Lower lobe of right lung (tissue), 2 donors: ENCODE measurements around the gene SHOC2. TPM values are rescaled to one million over a fixed set of nuclear protein-coding genes. Genes with fewer than 3 reads are reported as not detected.
"Not testable (repeated sequence)": the region's sequence is repeated elsewhere in the genome, so short reads cannot be mapped to it uniquely, and the experiment has no call there.

ENCODE experiments used
- ATAC-seq, 2 donors: fragments of 200-7000 bp; cut with Tn5 transposase; one replicate each; pipeline ENCODE4 v1.9.1; 2020 to 2022; ENCODE audit warnings: mild to moderate bottlenecking in 2 of 2, moderate library complexity in 2 of 2
- DNase-seq: peaks from one replicate; pipeline ENCODE4 v3.0.0-alpha.2; 2020
- H3K27ac ChIP-seq: fragments of 200-600 bp; one replicate; pipeline ENCODE4 v1.8.0; 2022
- H3K27me3 ChIP-seq: fragments of 200-600 bp; one replicate; pipeline ENCODE4 v1.8.0; 2022; ENCODE audit warnings: low read depth
- H3K36me3 ChIP-seq: fragments of 200-600 bp; one replicate; pipeline ENCODE4 v1.8.0; 2022; ENCODE audit warnings: mild to moderate bottlenecking
- H3K4me1 ChIP-seq: fragments of 200-600 bp; one replicate; pipeline ENCODE4 v1.8.0; 2022
- H3K4me3 ChIP-seq: fragments of 200-600 bp; one replicate; pipeline ENCODE4 v1.8.0; 2022; ENCODE audit warnings: mild to moderate bottlenecking
- H3K9me3 ChIP-seq: fragments of 200-600 bp; one replicate; pipeline ENCODE4 v1.8.0; 2022
- intact Hi-C: fragments of 100-400 bp; cut with DNase I; formaldehyde crosslinking; loops from one replicate; pipeline ENCODE4 v1.11.0; 2022
- total RNA-seq: library from RNA; stranded (reverse); fragmentation: NEBNext Ultra II Directional; extraction: Animal tissue kit (Norgen Biotek cat#: 25700); gene quantifications from one replicate; pipeline ENCODE4 v1.2.1, GENCODE V29; 2021
- TF ChIP-seq, protein P1 (sequence below): fragments of 200-600 bp; IDR thresholded peaks from one replicate; pipeline ENCODE4 v1.8.0; 2022; ENCODE audit warnings: antibody characterized with exemption, mild to moderate bottlenecking
- donor health status: DM: no; HTN: yes; CAD: no; lungs with severe emphysema.

SHOC2 gene
- total RNA-seq, 1 donor from 2014 or later: 60.9 TPM

DNA sequence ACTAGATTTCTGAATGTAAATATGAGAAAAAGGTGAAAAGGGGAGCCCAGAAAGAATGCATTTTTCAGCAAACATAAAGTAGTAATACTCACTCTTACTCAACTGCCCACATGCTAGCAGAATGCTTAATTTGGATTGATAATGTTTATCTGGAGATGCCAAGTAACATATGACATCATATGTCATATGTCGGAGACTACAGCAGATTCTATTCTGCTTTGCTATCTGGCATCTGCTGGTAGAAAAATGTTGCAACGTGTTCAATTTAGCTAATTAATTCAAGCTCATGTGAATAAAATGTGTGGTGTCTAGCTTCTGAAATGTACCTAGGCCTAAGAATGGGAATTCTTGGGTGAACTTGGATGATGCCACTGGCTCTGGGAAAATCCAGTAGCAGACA lies 5.0 kb upstream of the SHOC2 start:
- intact Hi-C loops: no loop called here
- Histone ChIP-seq H3K4me1 (peaks cover 7% of the 10 kb centered on the region), H3K27ac (no peak overlapping the region), H3K9me3 (no peaks in the 10 kb centered on the region), H3K36me3 (no peaks in the 10 kb centered on the region), H3K4me3 (no peak overlapping the region), H3K27me3 (no peaks in the 10 kb centered on the region)
- DNase-seq (no peak), ATAC-seq (no peak)
- TF ChIP-seq, protein P1, sequence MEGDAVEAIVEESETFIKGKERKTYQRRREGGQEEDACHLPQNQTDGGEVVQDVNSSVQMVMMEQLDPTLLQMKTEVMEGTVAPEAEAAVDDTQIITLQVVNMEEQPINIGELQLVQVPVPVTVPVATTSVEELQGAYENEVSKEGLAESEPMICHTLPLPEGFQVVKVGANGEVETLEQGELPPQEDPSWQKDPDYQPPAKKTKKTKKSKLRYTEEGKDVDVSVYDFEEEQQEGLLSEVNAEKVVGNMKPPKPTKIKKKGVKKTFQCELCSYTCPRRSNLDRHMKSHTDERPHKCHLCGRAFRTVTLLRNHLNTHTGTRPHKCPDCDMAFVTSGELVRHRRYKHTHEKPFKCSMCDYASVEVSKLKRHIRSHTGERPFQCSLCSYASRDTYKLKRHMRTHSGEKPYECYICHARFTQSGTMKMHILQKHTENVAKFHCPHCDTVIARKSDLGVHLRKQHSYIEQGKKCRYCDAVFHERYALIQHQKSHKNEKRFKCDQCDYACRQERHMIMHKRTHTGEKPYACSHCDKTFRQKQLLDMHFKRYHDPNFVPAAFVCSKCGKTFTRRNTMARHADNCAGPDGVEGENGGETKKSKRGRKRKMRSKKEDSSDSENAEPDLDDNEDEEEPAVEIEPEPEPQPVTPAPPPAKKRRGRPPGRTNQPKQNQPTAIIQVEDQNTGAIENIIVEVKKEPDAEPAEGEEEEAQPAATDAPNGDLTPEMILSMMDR: no peak

DNA sequence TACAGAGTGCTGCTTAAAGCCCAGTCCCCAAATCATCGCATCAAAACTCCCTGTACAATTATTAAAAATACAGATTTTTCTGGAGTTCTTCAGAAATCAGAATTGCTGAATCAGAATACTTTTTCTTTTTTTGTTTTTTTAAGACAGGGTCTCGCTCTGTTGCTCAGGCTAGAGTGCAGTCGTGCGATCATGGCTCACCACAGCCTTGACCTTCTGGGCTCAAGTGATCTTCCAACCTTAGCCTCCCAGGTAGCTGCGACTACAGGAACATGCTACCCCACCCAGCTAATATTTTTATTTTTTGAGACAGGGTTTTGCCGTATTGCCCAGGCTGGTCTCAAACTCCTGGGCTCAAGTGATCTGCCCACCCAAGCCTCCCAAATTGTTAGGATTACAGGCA lies 4.4 kb upstream of the SHOC2 start:
- peaks cover 7% of the 10 kb centered on the region for H3K4me1 ChIP-seq
- H3K4me3 ChIP-seq: no peak overlapping the region
- H3K27ac ChIP-seq: no peak overlapping the region
- no peak for ATAC-seq
- no peaks in the 10 kb centered on the region for H3K36me3 ChIP-seq
- H3K9me3 ChIP-seq: no peaks in the 10 kb centered on the region
- TF ChIP-seq, protein P1: no peak
- DNase-seq: no peak
- intact Hi-C loops: no loop called here
- no peaks in the 10 kb centered on the region for H3K27me3 ChIP-seq

GRCh38 chr10:110915600-110915999 lies 3.8 kb upstream of the SHOC2 start:
- H3K27me3 ChIP-seq, ATAC-seq, intact Hi-C loops, H3K9me3 ChIP-seq, H3K36me3 ChIP-seq, H3K4me3 ChIP-seq, H3K27ac ChIP-seq, H3K4me1 ChIP-seq, DNase-seq: not testable (repeated sequence)

GRCh38 chr10:110916554-110917346 lies 2.7 kb upstream of the SHOC2 start:
- intact Hi-C loops: no loop called here
- Histone ChIP-seq H3K9me3 (no peaks in the 10 kb centered on the region), H3K27me3 (no peaks in the 10 kb centered on the region), H3K27ac (no peak overlapping the region), H3K4me3 (no peak overlapping the region), H3K36me3 (no peaks in the 10 kb centered on the region), H3K4me1 (peaks cover 20% of the 10 kb centered on the region)
- no peak for DNase-seq
- ATAC-seq: no peak
- TF ChIP-seq, protein P1: no peak

GRCh38 chr10:110918269-110918642 lies 1.1 kb upstream of the SHOC2 start:
- Histone ChIP-seq H3K27ac (peak overlapping the region; percentile 98), H3K9me3 (no peaks in the 10 kb centered on the region), H3K4me3 (peak overlapping the region; percentile 71), H3K4me1 (peaks cover 33% of the 10 kb centered on the region), H3K27me3 (no peaks in the 10 kb centered on the region), H3K36me3 (no peaks in the 10 kb centered on the region)
- intact Hi-C loops: no loop called here
- DNase-seq: peak; percentile 98
- TF ChIP-seq, protein P1: no peak
- no peak for ATAC-seq

DNA sequence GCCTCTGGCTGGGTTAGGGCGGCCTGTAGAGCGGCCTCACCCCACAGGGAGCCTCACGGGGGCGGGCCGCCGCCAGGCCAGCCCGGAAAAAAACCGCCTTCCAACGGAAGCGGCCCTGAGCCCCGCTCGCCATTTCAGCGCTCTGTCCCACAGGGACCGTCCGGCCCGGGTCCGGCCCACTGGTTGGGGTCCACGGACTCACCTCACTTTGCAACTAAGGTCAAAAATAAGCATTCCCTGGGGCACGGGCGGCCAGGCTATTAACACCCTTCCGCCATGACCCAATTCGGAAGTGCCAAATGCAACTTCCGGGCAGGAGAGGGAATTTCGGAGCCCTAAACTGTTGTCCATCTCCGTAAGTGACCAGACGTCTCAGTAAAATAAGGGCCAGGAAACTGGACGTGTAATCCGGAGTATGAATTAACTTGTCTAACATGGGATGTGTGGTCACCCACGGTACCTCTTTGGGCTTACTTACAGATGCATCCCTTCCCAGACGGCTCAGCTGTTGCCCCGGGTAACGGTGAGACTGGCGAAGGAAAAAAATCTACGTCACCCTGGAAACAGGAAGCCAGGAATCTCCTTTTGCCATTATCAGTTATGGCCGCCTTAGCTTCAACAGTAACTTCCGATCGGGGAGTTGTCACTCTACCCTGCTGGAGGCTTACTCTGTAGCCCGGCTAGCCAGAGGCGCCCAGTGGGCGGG lies 608 bp upstream of the SHOC2 start, which contains the start of gene BBIP1:
TSS of gene BBIP1 (minus strand) at position 538 of the 706 bp plus-strand sequence. CDS start 1,023 bp downstream, outside the sequence.
- no peak for DNase-seq
- intact Hi-C loops: no loop called here
- TF ChIP-seq, protein P1: peak; percentile 30

More for the DNA sequence above, 608 bp upstream of the SHOC2 start, which contains the start of gene BBIP1:
- Histone ChIP-seq H3K4me3 (peak within 1 kb of the TSS; percentile 71), H3K36me3 (no peaks in the 10 kb centered on the region), H3K4me1 (peaks cover 39% of the 10 kb centered on the region), H3K27ac (peak within 1 kb of the TSS; percentile 98), H3K27me3 (no peaks in the 10 kb centered on the region), H3K9me3 (no peaks in the 10 kb centered on the region)
- ATAC-seq: peak; percentile 96 to 98
